GM18519 (cell line): ENCODE results near the gene SLC16A10.
"Not testable (repeated sequence)": the region's sequence is repeated elsewhere in the genome, so short reads cannot be mapped to it uniquely, and the experiment has no call there.

Experiments used
- ATAC-seq: cut with Tn5 transposase; IDR thresholded peaks from one replicate; pipeline ENCODE4 v1.9.1; 2021; ENCODE audit warnings: mild to moderate bottlenecking, moderate library complexity; ENCODE audit not compliant: unreplicated experiment, low FRiP score

Gene SLC16A10

DNA sequence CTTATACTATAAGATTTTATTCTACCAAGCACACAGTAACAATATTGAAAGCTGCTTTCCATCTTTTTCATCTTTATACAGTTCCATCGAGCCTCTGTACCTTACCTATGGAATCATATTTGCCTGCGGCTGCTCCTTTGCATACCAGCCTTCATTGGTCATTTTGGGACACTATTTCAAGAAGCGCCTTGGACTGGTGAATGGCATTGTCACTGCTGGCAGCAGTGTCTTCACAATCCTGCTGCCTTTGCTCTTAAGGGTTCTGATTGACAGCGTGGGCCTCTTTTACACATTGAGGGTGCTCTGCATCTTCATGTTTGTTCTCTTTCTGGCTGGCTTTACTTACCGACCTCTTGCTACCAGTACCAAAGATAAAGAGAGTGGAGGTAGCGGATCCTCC lies 89.8 kb downstream of the SLC16A10 start:
- ATAC-seq = no peak

DNA sequence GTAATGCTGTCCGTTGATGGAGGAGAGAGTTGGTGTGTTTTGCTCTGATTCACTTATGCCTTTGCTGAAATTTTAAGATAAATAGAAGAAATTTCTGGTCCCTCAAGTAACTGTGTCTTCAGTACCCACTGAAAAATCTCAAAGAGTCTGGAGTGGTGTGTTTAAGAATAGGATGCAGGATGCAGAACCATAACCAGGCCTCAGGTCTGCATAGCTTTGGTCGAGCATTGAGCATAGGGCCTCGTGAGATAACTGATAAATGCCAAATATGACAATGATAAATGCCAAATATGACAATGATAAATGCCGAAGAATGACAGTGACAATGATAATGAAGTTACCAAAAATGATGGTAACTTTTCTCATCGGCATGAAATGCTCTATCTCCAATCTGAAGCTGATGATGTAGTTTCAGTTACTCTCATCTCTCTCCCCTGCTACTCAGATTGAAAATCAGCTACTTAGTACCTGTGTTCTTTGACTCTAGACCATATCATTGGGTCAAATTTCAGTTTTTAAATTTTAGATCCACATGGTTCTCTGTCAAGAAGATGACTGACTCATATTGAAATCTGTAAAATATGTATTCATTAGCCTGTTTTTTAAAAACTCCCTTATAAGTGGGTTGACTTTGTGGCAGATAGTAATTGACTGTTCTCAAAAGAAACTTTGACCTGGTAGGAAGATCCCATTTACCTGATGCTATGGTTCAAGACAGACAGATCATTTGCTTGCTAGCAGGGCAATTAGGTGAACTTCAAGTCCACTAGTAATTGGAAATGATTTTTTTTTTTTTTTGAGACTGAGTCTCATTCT lies 96.6 kb downstream of the SLC16A10 start:
- no peak for ATAC-seq

DNA sequence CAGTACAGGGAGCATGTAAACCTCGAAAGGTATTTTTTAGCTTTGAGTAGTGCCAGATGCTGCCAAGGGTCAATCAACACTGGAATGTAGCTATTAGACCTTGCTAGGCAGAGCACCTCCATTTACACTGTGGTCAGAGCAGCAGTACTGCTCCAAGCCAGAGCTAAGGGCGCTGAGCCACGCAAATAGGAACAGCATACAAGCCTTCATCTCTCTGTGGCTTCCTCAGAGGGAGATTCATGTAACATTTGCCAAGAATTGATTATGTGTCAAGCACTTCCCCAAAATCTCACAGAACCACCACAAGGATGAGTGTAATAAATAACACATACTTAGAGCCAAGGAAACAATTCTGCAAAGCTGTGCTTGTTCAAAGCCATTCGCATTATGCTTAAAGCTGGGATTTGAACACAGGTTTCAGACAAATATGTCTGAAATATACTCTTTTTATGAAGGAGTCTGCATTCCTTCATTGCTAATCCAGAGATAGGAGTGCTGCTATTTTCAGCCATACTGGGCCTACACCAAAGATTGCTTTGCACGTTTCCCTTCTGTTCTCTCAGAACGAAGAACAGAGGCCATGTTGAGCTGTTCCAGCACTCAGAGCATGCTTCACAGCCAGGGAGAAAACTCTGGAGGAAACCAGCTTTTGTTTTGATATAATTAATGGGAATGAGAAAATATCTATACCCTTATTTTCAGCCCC lies 97.7 kb downstream of the SLC16A10 start:
- ATAC-seq = no peak

DNA sequence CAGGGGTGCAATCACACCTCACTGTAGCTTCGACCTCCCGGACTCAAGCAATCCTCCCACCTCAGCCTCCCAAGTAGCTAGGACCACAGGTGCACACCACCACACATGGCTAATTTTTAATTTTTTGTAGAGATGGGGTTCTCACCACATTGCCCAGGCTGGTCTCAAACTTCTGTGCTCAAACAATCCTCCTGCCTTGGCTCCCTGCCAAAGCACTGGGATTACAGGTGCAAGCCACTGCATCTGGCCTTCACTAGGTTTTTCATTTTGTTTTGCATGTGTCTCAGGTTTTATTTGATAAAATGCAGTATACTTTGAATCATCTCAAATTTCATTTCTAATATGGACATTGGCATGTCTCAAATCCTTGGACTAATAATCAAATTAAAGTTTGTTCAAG lies 98.7 kb downstream of the SLC16A10 start:
- no peak for ATAC-seq

DNA sequence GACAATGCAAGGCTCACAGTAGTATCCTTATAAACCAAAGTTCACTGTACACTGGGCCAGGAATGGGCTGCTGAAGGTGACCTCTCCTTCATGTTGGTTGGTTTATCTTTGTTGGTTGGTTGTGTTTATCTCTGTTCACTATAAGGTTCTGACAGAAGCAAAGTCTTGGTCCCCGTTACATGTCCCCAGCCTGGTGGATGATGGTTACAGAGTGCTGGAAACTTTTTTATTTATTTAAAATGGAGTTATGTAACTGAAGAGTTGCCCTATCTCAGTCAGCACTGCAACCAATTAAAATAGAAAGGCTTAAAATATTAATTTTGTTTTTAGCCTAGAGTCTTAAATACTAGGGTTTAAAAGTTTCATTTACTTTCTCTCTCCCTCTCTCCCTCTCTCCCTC lies 100.6 kb downstream of the SLC16A10 start:
- ATAC-seq = no peak

DNA sequence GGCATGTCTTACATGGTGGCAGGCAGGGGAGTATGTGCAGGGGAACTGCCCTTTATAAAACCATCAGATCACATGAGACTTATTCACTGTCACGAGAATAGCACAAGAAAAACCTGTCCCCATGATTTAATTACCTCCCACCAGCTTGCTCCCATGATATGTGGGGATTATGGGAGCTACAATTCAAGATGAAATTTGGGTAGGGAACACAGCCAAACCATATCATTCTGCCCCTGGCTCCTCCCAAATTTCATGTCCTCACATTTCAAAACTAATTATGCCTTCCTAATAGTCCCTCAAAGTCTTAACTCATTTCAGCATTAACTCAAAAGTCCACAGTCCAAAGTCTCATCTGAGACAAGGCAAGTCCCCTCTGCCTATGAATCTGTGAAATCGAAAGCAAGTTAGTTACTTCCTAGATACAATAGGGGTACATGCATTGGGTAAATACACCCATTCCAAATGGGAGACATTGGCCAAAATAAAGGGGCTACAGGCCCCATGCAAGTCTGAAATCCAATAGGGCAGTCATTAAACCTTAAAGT lies 102.4 kb downstream of the SLC16A10 start:
- not testable (repeated sequence) for ATAC-seq

DNA sequence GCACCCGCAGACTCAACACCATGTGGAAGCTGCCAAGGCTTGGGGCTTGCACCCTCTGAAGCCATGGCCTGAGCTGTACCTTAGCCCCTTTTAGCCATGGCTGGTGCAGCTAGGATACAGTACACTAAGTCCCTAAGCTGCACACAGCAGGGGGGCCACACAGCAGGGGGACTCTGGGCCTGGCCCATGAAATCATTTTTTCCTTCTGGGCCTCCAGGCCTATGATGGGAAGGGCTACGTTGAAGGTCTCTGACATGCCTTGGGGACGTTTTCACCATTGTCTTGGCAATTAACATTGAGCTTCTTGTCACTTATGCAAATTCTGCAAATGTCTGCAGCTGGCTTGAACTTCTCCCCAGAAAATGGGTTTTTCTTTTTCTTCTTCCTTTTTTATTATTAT lies 103.3 kb downstream of the SLC16A10 start:
- no peak for ATAC-seq

DNA sequence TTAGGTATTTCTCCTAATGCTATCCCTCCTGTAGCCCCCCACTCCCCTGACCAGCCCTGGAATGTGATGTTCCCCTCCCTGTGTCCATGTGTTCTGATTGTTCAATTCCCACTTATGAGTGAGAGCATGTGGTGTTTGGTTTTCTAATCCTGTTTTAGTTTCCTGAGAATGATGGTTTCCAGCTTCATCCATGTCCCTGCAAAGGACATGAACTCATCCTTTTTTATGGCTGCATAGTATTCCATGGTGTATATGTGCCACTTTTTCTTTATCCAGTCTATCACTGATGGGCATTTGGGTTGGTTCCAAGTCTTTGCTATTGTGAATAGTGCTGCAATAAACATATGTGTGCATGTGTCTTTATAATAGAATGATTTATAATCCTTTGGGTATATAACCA lies 103.8 kb downstream of the SLC16A10 start:
- not testable (repeated sequence) for ATAC-seq

DNA sequence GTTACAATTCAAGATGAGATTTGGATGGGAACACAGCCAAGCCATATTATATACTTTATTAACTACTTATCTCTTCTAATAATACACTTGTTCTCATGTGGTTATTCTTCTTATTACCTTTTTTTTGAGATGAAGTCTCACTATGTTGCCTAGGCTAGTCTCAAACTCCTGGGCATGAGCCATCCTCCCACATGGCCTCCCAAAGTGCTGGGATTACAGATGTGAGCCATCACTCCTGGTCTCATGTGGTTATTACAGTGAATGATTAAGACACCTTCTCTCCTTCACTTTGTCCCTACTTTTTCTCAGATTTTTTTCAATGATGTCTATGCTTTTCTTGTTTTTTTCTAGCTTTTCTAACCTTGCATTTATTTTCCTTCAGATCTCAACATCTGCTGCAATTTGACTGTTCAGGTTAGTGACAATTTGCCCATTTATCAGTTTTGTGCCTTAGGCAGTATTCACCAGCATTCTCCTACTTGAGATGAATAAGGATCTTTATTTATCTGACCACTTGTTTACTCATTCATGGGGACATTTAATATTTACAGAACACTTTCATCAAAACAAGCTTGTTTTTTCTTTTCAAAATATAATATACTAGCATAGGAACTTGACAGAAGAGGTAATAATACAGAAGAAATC lies 105.7 kb downstream of the SLC16A10 start:
- ATAC-seq = no peak

DNA sequence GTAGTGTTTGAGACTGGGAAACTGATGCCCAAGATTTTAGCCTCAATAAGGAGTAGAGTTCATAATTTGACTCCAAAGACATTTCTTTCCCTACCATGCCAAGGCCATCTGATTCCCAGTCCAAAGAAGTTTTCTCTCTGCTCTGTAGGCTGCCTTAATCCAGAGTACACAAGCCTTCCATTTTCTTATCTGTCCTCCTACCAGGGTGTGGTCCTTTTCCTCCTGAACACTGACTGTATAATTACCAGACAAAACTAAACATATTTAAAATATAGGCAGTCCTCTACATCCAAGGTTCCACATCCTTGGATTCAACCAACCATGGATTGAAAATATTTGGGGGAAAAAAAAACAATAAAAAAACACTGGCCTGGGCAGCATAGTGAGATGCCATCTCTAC lies 108.4 kb downstream of the SLC16A10 start:
- ATAC-seq = no peak

DNA sequence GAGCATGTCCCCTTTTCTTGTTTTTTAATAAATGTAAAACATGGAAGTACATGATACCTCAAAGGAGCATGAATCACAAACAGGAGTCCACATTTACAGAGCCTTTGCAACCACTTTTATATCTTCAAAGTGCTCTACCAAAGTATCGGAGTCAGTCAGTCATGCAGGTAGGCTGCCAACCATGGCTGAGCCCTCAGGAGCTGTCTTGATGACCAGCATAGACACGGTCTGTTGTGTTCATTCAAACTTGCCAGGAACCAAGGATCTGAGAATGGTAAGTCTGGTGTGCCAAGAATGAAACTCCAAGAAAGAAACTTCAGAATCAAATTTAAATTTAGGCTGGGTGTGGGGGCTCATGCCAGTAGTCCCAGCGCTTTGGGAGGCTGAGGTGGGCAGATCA lies 111.5 kb downstream of the SLC16A10 start:
- no peak for ATAC-seq

DNA sequence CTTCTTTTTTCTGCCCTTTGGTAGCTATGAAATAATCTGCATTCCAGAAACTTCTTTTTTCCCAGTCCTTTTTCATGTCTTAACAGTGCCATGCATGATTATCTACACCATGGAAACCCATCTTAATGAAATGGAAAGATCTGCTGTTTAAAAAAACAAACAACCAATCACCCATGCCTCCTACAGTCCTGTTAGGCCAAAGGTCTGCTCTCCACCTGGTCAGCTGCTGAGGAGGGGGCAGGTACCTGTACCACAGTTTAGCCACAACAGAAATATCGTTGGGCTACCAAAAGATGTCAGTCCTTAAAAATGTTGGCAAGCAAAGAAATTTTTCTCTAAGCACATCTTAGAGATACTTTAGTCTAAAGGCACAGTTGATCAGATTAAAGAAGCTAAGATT lies 112.6 kb downstream of the SLC16A10 start:
- no peak for ATAC-seq

DNA sequence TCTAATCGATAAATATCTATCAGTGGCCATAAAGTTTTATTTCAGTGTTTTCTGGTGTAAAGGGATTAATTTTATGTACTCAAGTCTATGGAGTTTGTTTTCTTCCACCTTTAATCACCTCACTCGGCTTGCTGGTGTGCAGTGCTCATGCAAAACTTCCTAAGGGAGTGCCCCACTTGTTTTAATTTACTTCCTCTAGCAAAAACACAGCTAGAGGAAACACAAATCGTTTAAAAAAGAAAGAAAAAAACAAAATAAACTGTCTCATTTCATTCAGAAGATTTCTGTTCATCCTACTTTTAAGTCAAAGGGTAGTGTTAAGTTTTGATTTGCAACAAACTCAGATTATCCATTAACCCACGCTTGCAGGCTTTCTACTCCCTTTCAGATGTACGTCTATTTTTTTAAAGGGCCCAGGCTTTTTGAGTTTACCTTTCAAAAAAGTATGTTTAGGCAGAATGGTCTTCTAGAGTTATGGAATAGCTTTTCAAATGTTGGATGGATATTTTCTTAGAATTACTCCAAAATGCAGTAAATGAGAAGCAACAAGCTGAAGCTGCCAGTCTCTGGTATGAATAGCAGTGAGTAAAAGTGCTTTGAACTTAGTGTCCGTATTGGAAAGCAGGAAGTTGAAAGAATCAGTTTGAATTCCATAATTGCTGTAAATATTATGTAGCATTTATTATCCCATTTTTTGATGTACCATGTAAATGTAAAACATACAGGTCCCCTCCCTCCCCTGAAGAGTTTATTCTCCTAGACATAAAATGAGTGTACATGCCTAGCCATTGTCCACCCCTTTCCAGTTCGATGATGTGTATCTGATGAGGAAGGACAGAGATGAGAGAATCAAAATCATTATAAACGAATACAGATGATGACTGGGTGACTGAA lies 113.3 kb downstream of the SLC16A10 start:
- ATAC-seq = no peak

DNA sequence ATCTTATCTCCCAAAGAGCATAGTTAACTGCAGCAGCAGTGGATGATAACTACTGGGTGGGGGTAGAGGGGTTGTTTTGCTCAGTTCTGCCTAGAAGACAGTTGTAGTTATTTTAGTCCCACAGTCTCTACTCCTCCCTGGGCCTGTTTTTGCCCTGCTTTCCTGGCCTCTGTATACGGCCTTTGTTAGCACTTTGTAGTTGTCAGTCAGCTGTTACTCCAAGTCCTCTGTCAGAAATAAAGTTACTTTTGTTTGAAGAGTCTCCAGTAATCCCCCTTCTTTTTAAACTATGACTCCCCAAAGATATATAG lies 113.9 kb downstream of the SLC16A10 start:
- no peak for ATAC-seq

DNA sequence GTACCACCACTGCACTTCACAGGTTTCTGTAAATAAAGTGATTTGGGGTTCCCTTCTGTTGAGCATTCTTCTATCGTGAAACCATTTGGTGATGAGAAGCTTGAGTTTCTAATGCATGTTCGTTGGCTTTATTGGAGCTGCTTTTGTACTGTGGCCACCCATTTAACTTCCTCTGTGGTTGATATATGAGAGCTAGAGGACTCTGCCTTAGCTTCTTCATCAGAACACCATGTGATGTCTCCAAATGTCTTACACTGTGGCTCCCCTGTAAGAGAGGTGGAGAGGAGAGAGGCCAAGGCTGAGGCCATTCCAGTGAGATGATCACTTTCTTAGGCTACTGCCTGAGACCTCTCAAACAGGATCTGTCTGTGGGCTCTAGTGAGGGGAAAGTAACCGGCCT lies 114.5 kb downstream of the SLC16A10 start:
- ATAC-seq = no peak

DNA sequence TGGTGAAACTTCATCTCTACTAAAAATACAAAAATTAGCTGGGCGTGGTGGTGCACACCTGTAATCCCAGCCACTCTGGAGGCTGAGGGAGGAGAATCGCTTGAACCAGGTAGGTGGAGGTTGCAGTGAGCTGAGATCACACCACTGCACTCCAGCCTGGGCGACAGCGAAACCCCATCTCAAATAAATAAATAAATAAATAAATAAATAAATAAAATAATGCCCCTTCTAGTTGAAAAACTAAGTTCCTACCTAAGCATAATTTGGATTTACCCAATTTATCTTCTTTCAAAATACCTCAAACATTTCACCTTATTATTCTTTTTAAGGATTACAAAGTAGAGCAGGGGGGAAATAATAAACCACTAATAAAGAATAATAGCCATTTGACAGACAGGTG lies 116.2 kb downstream of the SLC16A10 start:
- not testable (repeated sequence) for ATAC-seq

DNA sequence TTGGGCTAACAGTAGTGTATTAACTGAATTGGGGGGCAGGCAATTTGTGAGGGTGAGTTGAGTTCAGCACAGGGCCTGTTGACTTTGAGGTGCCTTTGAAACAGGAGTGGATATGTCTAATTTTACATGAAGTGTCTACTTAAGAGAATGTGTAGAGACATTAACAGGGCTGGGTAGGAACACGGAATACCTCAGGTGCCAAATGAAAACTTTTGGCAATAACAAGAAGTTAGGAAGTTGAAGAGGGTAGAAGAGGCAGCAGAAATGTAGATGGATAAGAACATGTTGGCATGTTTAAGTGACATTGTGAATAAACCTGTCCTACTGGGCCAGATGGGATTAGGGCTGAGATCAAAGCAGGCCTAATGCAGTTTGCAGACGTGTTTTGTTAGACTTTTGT lies 117.0 kb downstream of the SLC16A10 start:
- ATAC-seq = no peak

DNA sequence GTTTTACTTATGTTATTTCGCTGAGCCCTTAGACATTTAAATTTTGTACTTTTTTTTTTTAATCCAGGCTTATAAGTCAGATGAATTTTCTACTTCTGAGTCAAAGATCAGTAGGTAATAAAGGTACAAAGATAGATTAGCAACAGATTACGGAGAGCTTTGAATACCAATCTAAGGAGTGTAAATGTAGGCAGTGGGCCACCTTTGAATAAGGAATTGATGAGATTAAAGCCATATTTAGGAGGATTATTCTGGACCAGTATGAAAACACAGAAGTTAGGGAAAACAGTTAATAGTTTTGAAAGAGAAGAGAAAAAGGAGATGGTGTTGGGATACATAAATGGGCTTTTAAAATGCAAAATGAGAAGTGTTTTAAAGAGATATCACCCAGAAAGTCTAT lies 117.6 kb downstream of the SLC16A10 start:
- ATAC-seq = no peak

DNA sequence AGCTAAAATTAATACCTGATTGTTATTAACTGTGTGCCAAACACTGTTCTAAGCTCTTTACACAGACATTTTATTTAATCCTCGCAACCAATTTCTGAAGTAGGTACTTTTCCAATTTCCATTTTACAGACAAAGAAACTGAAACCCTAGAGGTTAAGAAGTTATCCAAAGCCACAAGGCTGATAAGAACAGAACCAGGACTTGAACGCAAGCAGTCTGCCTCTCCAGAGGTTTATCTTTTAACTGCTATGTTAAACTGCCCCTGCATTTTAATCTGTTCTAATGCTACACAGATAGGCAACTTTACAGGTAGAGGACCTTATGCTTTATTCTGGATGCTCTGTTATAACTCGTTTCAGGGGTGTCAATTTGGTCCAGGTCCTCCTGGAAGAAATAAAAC lies 118.2 kb downstream of the SLC16A10 start:
- ATAC-seq = no peak

DNA sequence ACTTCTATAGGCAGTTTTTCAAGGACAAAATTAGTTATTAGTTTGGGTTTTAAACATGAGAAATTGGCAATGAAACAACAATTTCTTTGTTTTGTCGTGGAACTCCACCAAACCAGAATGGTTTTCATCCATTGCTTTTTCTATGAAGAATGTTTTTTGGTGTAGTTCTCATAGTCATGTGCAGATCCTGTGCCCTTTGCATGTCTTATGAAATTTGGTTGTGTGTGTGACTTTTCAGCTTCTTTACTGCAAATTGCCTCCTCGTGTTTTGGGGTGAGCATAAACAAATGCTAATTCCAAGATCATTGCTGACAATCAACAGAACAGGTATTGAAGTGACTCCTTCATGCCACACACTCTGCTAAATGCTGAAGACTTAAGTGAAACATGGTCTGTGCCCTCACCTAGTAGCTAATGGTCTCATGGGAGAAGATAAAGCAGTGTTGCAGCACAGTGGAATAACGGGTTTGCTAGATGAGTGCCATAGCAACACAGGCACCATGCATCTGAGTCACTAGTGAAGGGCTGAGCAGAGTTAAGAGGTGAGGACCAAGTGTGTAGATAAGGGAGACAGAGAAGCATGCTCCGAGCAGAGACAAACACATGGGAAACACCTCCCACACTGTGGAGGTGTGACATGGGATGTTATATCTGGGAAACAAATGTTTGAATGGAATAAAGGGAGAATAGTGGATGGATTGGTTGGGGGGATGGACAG lies 120.0 kb downstream of the SLC16A10 start:
- ATAC-seq = no peak
